ENCODE results near the gene AKR1C2.
"Not testable (repeated sequence)": the region's sequence is repeated elsewhere in the genome, so short reads cannot be mapped to it uniquely, and the experiment has no call there.

Gene AKR1C2

DNA sequence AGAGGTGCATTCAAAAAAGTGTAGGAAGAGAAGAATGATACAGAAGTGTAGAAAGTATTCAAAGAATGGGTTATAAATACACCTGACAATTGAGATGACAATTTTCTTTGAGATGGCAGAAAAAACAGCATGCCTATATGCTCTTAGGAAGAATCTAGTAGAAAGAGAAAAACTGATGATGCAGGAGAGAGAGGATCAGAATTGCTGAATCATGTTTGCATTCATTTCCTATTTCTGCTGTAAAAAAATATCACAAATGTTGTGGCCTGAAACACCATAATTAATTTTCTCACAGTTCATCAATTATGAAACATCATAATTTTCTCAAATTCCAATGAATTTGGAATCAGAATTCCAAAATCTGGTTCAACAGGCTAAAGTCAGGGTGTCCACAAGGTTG, 50.3 kb downstream of the AKR1C2 start:
- no peak for DNase-seq

DNA sequence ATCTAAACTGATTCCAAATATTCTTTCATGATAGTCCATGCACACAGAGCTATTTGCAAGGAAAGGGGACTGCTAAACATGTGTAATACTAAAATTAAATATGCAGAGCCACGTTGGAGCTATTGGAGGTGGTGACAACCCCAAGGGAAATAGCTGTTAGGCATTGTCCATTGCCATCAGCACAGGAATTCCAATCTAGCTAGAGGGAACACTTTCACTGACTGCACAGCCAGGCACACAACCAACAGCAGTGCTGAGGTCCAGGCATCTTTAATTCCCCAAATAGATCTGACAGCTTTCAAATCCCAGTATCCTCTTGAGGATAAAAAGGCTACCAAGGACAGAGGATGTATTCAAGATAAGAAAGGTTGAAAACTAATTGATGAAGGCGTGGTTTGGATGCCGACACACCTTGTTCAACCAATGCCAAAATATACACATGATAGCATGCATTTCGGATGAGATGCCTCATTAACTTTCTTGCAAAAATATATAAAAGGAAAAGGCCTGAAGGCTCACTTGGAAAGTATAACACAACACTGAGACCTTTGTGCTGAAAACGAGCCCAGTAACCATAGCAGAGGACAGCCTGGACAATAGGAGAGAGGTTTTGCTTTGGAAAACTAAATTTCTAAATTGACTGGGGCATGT, 52.0 kb downstream of the AKR1C2 start:
- not testable (repeated sequence) for DNase-seq

DNA sequence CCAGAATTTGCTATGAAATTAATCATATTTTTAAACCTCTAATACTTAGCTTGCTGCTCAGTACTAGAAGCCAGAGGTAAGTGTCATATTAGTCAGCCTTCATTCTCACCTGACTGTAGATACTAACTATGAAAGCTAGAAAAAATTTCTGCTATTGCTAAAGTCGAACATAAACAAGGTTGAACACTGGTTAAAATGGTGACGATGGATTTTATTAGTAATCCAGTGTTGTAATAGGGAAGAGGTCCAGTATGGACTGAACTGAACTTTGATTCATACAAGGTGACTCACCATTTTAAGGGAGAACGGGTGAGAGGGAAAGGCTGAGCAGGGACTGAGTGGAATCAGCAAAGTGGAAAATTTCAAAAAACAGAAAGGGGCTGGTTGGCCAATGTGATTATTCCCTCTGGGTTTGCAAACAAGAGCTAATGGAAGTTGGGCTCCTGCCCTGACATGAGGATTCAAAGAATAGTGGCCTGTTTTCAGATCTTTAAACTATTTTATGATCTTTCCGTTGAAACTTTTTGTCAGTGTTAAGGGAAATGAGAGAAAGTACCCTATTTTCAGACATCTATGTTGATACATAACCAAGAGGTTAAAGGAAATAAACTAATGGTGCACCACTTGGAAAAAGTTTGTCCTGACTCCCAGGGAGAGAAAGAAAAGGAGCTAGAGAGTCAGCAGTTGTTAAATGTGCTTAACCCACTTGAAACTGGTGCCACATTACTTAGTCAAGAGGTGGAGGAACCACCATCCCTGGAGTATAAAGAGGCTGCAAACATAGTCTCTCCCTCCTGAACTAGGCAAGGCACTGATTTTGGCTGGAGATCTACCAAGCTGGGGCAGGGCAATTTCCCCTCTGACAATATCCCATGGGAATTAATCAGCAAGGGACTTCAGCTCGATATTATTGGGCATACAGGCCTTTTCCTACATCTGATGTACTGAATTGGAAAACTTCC, 55.7 kb downstream of the AKR1C2 start:
- DNase-seq, result no peak

DNA sequence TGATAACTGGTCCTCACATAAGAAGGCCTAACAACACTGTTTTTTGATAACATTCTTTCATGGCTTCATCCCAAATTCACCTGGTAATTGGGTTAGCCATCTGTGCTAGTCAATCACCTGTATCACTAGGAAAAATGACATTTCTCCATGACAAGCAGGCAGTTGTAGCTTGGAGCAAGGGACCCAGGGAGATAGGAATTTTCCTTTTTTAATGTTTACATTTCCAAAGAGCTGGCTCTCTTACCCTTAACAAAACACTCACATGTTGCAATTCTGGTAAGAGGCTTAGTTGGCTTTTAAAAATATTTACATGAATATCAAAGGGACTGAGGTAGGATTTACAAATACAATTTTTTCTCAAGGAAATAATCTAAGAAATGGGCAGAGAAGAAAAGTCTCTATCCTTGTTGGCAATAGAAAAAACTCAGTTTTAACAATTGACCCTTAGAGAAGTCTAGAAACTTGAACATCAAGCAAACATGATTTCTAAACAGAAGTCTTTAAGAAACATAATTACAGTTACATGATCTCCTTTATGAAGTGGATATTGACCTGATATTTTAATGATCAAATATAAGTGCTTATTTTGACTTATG, 56.5 kb downstream of the AKR1C2 start:
- no peak for DNase-seq

DNA sequence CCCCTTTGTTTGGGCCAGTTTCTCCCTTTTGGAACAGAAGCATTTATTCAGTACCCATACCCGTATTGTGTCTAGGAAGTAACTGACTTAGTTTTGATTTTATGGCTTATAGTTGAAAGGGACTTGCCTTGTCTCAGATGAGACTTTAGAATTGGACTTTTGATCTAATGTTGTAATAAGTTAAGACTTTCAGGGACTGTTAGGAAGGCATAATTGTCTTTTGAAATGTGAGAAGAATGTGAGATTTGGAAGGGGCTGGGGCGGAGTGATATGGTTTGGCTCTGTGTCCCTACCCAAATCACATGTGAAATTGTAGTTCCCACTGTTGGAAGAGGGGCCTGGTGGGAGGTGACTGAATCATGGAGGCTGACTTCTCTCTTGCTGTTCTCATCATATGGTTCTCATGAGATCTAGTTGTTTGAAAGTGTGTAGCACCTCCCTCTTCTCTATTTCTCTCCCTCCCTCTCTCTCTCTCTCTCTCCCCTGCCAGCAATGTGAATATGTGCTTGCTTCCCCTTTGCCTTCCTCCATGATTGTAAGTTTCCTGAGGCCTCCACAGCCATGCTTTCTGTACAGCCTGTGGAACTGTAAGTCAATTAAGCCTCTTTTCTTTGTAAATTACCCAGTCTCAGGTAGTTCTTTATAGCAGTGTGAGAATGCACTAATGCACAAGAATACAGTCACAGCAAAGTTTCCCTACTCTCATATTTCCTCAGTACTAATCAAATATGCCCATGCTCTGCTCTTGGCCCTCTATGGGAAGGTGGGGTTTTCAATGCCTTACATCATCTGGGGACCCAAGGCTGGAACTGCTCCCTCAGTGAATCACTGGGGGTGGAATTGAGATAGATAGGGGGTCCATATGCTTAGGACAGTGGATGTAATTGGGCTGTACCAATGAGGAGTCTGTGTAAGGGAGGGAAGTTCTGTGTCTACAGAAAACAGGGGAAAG, 57.6 kb downstream of the AKR1C2 start:
- DNase-seq, result no peak

DNA sequence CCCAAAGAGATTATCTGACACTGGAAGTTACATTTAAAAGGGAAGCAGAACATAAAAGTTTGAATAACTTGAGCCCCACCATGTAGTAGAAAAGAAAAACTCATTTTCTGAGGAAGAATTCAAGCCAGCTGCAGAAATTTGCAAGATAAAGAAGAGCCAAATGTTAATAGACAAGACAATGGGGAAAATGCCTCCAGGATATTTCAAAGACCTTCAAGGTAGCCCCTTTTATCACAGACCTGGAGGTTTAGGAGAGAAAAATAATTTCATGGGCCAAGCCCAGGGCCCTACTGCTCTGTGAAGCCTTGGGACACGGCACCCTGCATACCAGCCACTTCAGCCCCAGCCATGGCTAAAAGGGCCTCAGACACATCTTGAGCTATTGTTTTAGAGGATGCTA, 58.8 kb downstream of the AKR1C2 start:
- no peak for DNase-seq

DNA sequence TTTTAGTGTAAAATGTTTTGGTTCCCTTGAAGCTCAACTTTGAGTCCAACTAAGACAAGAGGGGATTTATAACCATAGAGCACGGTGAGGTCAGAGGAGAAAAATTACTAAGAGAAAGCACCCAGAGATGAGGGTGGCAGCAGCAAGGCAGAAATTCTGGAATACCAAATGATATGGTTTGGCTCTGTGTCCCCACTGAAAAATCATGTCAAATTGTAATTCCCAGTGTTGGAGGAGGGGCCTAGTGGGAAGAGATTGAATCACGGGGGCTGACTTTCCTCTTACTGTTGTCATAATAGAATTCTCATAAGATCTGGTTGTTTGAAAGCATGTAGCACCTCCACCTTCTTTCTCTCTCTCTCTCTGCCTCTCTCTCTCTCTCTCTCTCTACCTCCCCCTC, 59.8 kb downstream of the AKR1C2 start:
- no peak for DNase-seq

DNA sequence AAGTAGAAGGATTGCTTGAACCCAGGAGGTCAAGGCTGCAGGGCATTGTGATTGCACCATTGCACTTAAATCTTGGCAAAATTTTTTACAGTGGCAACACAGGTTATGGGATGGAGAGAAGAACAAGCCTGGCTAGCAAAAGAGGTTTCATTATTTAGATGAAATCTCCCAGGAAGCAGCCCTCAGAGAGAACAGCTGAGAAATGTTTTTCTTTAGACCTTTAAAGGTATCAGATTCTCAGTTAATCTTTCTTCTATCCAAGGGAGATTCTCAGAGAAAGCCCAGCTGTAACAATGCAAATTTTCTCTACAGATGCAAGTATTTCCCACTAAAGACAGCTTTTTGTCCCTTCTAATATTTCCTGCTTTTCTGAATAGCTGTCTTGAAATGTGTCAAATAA, 60.2 kb downstream of the AKR1C2 start:
- not testable (repeated sequence) for DNase-seq

DNA sequence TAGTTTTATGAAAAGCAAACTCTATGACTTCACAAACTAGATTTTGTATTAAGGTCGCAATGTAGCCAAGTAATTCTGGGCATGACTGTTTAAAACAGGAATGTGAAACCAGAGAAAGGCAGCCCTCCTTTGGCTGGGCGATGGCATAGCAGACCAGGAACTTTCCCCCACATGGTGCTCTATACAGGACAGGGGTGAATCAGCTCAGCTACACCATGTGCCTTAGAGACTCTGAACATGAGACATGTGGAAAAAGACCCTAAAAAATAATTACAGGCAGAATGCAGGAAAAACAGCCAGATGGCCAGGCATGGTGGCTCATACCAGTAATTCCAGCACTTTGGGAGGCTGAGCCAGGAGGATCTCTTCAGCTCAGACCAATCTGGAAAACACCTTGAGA, 60.7 kb downstream of the AKR1C2 start:
- not testable (repeated sequence) for DNase-seq

DNA sequence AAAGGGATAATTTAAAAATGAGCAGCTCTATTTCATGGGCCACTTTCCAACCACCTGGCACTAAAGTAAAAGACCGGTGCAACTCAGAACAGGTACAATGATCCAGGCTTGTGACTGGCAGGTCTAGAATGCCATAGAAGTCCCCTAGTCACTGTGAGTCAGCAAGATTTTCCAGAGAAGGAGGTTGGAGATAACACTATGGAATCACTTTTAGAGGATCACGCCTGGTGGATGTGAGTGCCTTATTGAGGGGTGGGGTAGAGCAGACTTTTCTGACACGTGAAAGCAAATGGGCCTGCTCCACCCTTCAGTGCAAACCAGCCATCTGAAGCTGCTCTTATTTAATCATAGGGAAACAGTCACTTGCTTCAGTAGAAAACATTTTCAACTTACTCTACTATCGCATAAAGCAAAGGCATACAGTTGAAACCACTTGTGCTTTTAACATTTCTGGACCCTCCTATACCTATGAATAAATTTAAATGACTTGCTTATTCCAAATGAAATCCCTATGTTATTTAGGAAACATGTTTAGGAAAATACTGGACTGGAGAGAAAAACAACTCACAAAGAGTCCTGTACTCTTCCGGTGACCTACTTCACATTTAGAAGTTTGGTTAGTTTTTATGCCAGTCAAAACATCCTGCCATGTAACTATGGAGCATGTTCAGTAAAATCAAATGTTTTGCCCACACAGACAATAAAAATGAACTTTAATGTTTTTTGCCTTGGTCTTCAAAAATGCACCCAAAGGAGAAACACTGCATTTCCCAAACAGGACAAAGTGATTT, 61.9 kb downstream of the AKR1C2 start:
- no peak for DNase-seq

DNA sequence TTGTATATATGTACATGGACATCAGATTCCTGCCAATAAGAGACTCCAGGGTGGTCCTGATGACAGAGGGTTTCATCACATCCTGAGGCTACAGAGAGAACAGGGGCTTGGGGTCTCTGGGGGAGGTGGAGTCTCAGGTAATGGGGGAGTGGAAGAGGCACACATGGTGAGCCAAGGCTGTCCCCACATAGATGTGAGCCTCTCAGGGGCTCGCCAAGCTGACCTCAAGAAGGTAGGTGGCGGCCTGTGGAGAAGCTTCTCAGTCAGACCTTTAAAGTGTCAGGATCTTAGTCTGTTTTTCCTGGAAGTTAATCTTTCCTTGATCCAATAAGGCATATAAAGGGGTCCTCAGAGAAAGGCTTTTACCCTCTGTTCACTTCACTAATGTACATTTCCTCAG, 62.7 kb downstream of the AKR1C2 start:
- not testable (repeated sequence) for DNase-seq

DNA sequence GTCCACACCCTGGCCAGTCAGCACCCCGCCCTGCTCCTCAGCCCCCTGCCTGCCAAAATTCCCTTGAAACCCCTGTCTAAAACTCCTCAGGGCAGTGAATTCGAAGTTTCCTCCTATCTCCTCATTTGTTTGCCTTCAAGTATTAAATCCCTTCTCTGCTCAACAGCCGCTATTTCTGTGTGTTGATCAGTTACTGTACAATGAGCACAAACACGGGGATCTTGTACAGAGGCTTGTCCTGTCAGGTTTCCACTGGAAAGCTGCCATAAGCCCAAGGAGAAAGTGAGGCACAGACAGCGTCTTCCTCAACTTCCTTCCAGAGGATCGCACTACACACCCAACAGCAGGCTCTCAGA, 63.6 kb downstream of the AKR1C2 start:
- DNase-seq, result not testable (repeated sequence)

DNA sequence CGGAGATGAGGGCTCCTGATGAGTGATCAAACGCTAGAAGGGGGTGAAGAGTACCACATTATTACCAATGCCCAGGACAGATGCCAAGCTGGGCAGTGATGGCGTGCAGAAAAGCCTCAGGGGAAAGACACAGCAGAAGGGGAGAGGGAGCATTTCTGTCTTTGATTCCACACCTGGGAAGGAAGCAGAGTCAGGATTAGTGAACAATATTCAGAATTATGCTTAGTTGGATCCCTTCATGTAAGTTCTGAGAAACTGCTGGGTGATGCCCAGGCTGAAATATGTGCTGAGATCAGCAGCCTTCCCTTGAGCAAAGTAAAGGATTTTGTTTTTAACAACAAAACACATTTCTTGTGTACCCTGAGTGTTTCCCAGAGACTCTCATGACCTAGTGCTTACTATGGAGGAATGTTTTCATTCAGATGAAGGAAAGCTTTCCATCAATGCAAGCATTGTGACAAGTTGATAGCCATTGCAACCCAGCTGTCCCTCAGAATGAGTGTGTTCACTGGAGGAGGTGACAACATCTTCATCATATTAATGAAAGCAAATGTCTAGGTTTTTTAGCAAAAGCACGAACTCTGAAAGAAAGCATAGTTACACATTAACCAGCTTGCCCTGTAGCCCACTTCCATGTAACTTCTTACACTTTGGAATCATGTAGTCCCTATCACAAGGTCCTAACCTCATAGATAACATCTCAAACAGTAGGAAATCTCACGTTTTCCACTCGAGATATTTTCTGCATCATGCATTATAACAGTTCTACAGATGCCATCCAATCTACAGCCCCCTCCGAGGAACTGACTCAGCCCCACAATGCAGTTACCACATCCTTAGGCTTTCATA, 64.2 kb downstream of the AKR1C2 start:
- no peak for DNase-seq

Measured in Kasumi-1 (cell line).